ENCODE measurements around the gene CARD16. TPM values are rescaled to one million over a fixed set of nuclear protein-coding genes. Genes with fewer than 3 reads are reported as not detected.
A peak's percentile ranks its signal among the peaks of the same experiment; 100 is the strongest.
"Not testable (repeated sequence)": the region's sequence is repeated elsewhere in the genome, so short reads cannot be mapped to it uniquely, and the experiment has no call there.

CARD16 gene
- total RNA-seq, 2 donors from 2014 or later: 34.3 to 47.1 TPM

- intact Hi-C loops (cut with DNase I, micrococcal nuclease): no loop called here
- ATAC-seq: no peak
- DNase-seq: no peak
Observed at GRCh38 chr11:105054723-105055493, 9.8 kb upstream of the CARD16 start.

DNA sequence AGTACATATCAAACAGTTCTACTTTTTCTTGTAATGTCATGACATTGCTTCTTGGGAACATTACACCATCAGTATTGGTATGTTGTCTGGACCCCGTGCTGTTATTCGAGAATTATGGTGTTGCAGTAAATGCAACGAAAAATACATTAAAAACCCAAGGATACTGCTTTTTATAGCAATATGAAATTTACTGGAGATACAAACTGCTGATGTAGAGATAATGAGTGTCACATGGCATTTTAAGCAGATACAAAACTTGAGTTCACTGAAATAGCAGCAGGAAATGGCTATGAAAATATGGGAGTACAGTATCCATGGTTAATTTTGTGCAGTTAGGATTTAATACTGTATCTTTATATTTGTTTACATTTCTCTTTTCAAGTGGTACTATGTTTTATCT lies 7.4 kb upstream of the CARD16 start:
- DNase-seq (no peak), ATAC-seq (no peak)
- intact Hi-C loops (cut with DNase I, micrococcal nuclease): no loop called here

GRCh38 chr11:105051559-105051958 lies 6.4 kb upstream of the CARD16 start:
- ATAC-seq: no peak
- no peak for DNase-seq
- intact Hi-C loops (cut with DNase I, micrococcal nuclease): no loop called here

GRCh38 chr11:105049481-105049880 lies 4.3 kb upstream of the CARD16 start:
- intact Hi-C loops (cut with DNase I, micrococcal nuclease): no loop called here
- ATAC-seq: no peak
- DNase-seq: no peak

GRCh38 chr11:105046898-105047579 lies 1.9 kb upstream of the CARD16 start:
- intact Hi-C loops (cut with DNase I, micrococcal nuclease): no loop called here
- ATAC-seq (peak; percentile 49), DNase-seq (peak in 1 of 2 donors; percentile 33)

- no peak for DNase-seq
- no peak for ATAC-seq
- intact Hi-C loops (cut with DNase I, micrococcal nuclease): no loop called here
Observed at GRCh38 chr11:105045676-105046296, 651 bp upstream of the CARD16 start.

- ATAC-seq (no peak), DNase-seq (no peak)
- intact Hi-C loops (cut with DNase I, micrococcal nuclease): no loop called here
Observed at GRCh38 chr11:105042178-105042577, 3.0 kb downstream of the CARD16 start.

DNA sequence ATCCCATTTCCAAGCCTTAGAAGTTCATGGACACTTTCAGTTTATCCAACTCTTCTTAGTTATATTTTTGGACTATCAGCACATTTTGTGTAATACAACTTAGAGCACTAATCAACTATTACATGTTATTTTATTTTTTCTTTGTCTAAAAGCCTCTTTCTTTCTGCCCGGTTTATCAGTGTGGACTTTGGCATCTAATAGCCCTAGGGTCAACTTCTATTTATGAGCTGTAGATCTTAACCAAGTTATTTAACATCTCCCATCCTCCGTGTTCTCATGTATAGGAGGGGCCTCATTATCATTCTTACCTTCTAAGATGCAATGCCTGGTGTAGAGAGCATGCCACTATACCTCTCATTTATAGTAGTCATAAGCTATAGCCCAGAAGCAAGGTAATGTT lies 4.4 kb downstream of the CARD16 start:
- DNase-seq (no peak), ATAC-seq (no peak)
- intact Hi-C loops (cut with DNase I, micrococcal nuclease): no loop called here

GRCh38 chr11:105034813-105035620 lies 10.1 kb downstream of the CARD16 start, which contains the start of gene CASP1:
TSS of gene CASP1 (minus strand) at chr11:105035144. CDS start at chr11:105035113, 31 bp downstream.
- peak; percentile 36 to 48 for DNase-seq
- intact Hi-C loops (cut with DNase I, micrococcal nuclease): no loop called here
- ATAC-seq: peak; percentile 95

- peak; percentile 48 for ATAC-seq
- intact Hi-C loops (cut with DNase I, micrococcal nuclease); DNase-seq: not testable (repeated sequence)
Observed at GRCh38 chr11:105034388-105034787, 10.7 kb downstream of the CARD16 start.

- peak; percentile 41 for ATAC-seq
- intact Hi-C loops (cut with DNase I, micrococcal nuclease): no loop called here
- DNase-seq: no peak
Observed at GRCh38 chr11:105033781-105034180, 11.4 kb downstream of the CARD16 start.

GRCh38 chr11:105033343-105033742 lies 11.8 kb downstream of the CARD16 start:
- peak in 1 of 2 donors; percentile 36 for DNase-seq
- intact Hi-C loops (cut with DNase I, micrococcal nuclease): no loop called here

GRCh38 chr11:105032495-105032894 lies 12.6 kb downstream of the CARD16 start:
- ATAC-seq (peak; percentile 34), DNase-seq (no peak)
- intact Hi-C loops (cut with DNase I, micrococcal nuclease): no loop called here

More at GRCh38 chr11:105033343-105033742, 11.8 kb downstream of the CARD16 start:
- no peak for ATAC-seq

DNA sequence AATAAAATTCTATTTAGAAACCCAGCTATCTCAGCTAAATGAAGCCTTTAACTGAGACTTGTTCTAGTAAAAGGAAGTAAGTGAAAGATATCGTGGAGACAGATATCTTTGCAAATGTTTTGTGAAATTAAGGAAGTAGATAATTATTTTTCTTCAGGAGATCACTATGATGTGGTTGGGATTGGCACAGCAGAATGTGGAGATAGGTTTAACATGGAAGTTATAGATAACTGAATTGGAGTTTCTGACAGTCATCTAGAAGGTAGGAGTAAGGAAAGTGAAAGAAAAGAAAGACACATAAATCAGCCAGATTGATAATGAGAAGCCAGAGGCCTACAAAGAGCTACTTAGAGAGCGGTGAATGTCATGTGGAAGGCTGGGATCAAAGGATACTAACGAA lies 17.5 kb downstream of the CARD16 start:
- DNase-seq: no peak
- intact Hi-C loops (cut with DNase I, micrococcal nuclease): no loop called here
- ATAC-seq: no peak

DNA sequence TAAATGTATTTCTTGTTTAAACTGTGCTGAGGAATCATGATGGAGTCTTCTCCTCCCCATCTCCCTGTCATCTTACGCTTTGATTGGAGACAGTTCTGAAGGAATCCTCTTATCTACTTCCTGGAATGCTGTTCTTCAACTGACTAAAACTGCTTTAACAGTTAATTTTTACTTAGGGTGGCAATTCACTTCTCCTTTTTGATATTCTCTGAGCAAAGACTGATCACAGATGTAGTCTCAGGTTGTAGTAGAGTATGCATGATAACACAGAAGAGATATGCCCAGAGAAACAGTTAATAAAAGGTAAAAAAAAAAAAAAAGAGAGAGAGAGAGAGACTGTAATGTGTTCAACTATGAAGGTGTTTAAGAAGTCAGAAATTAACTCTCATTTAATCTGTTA lies 20.7 kb downstream of the CARD16 start:
- ATAC-seq (no peak), DNase-seq (no peak)
- intact Hi-C loops (cut with DNase I, micrococcal nuclease): no loop called here

GRCh38 chr11:105023003-105023402 lies 22.1 kb downstream of the CARD16 start, which contains the start of gene CASP5:
TSS of gene CASP5 (minus strand) at chr11:105023168. CDS start at chr11:105023136, 32 bp downstream.
- DNase-seq (peak in 1 of 2 donors; percentile 58), ATAC-seq (peak; percentile 99)
- intact Hi-C loops (cut with DNase I, micrococcal nuclease): no loop called here

- intact Hi-C loops (cut with DNase I, micrococcal nuclease): no loop called here
- ATAC-seq (peak; percentile 73), DNase-seq (no peak)
Observed at GRCh38 chr11:105022527-105022926, 22.6 kb downstream of the CARD16 start.

GRCh38 chr11:105007463-105007862 lies 37.7 kb downstream of the CARD16 start:
- peak; percentile 51 for ATAC-seq
- intact Hi-C loops (cut with DNase I, micrococcal nuclease): no loop called here

GRCh38 chr11:105005451-105005845 lies 39.7 kb downstream of the CARD16 start:
- ATAC-seq (no peak), DNase-seq (no peak)
- intact Hi-C loops (cut with DNase I, micrococcal nuclease): no loop called here

More at GRCh38 chr11:105007463-105007862, 37.7 kb downstream of the CARD16 start:
- no peak for DNase-seq
